ENCODE measurements around the gene IL17A. TPM values are rescaled to one million over a fixed set of nuclear protein-coding genes. Genes with fewer than 3 reads are reported as not detected.

The IL17A gene
- total and polyA plus RNA-seq, 4 donors = 0.14 TPM; not detected in 3

DNA sequence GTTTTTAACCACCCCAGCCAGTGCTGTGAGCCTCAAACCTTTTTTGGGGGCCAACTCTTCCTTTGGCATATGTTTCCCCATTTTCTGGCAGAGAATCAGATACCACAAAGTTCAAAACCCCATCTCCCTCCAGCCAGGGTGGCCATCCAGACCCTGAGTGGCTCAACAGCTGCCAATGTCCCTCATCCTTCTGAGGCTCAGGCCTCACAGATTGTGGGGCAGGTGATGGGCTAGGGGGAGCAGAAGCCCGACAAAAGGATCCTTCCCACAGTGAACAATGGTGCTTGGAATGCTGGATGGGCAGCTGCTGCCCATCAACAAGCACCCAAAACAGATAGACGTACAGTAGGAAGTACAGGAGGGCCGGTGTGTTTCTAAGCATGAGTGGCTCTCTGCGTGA is 42.6 kb upstream of the IL17A start:
- ATAC-seq (ENCODE audit: insufficient read depth, low FRiP score) (no peak), DNase-seq (no peak)
- Histone ChIP-seq H3K36me3 (ENCODE audit: control insufficient read depth in 4 of 4, insufficient read depth in 4 of 4, low read length in 4 of 4) (no peaks in the 10 kb centered on the region), H3K4me3 (no peak overlapping the region), H3K4me1 (ENCODE audit: control insufficient read depth in 5 of 5, insufficient read depth in 5 of 5, low read length in 5 of 5) (no peaks in the 10 kb centered on the region), H3K9me3 (ENCODE audit: control insufficient read depth in 4 of 4, insufficient read depth in 3 of 4, low read length in 3 of 4) (no peaks in the 10 kb centered on the region), H3K27me3 (ENCODE audit: control insufficient read depth in 3 of 3, insufficient read depth in 3 of 3, low read length in 2 of 3) (no peaks in the 10 kb centered on the region), H3K9ac (ENCODE audit: insufficient read depth in 1 of 2, low read length in 2 of 2) (no peak overlapping the region), H3K27ac (ENCODE audit: low read depth in 1 of 2, low read length in 1 of 2) (no peak overlapping the region)
- no peak for TF ChIP-seq CTCF (IDR thresholded peaks at IDR 0.05; ENCODE audit: control extremely low read depth, extremely low read depth)
- 84 to 88% methylated on average over 4 of the region's 4 CpGs for WGBS, 2 donors

DNA sequence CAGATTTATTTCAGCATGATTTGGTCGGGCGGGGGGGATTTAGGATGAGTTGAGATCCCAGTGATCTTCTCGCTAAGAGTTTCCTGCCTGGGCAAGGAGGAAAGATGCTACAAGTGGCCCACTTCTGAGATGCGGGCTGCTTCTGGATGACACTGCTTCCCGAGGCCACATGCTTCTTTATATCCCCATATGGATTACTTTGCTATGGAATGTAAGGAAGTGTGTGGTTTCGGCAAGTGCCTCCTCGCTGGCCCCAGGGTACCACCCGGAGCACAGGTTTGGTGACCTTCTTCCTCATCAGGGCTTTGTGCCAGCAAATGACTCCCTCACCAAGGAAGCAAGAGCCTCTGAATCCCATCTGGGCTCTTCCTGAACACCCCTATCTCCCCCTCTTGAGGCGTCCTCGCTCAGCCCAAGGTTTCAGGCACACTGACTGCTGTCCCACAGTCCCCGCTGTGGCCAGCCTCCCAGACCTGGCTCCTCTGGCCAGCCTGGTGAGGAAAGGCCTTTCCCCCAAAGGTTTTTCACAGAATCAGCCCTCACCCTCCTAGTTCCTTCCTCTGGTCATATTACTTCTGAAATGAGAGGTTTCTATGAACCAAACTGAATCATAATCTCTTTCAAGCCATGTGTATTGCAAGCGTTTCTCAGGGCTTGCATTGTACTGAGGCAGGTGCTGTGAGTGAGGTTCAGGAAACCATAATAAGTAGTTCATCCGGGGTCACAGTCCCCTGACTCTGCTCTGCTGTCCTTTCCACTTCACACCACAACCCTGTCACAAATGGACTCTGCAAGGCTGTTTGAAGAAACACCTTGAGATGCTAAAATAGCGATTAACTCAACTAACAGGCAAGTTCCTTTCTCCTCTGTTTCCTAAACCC is 41.7 kb upstream of the IL17A start:
- no peak for TF ChIP-seq CTCF (IDR thresholded peaks at IDR 0.05; ENCODE audit: control extremely low read depth, extremely low read depth)
- Histone ChIP-seq H3K9ac (ENCODE audit: insufficient read depth in 1 of 2, low read length in 2 of 2) (no peak overlapping the region), H3K4me1 (ENCODE audit: control insufficient read depth in 5 of 5, insufficient read depth in 5 of 5, low read length in 5 of 5) (no peaks in the 10 kb centered on the region), H3K27me3 (ENCODE audit: control insufficient read depth in 3 of 3, insufficient read depth in 3 of 3, low read length in 2 of 3) (no peaks in the 10 kb centered on the region), H3K9me3 (ENCODE audit: control insufficient read depth in 4 of 4, insufficient read depth in 3 of 4, low read length in 3 of 4) (no peaks in the 10 kb centered on the region), H3K4me3 (no peak overlapping the region), H3K27ac (ENCODE audit: low read depth in 1 of 2, low read length in 1 of 2) (no peak overlapping the region), H3K36me3 (ENCODE audit: control insufficient read depth in 4 of 4, insufficient read depth in 4 of 4, low read length in 4 of 4) (no peaks in the 10 kb centered on the region)
- DNase-seq (no peak), ATAC-seq (ENCODE audit: insufficient read depth, low FRiP score) (no peak)
- WGBS, 2 donors = 84 to 92% methylated on average over 14 of the region's 14 CpGs

DNA sequence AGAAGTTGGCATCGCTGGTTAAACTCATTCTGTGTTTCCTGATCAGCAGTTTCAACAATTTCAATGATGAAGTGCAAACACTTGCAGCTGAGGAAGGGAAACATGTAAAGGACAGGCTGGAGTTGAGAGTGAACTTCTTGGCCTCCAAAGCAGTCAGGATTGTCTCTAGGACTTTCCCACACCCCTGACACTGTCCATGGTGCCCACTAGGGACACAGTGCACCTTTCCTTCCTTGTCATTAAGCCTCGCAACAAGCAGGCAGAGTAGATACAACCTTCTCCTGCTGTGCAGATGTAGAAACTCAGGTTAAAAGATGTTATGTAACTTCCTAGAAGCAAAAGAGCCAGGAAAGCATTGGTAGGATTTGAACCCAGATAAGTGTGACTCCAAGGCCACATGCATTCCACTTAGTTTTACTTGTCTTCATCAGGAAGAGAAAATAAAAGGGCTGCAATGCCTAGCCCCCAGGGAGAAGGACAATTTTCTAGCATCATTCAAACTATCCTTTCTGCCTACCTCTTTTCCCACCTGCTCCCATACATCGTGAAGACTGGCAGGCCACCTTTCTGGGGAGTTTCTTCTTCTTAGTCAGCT is 39.2 kb upstream of the IL17A start:
- no peaks in the 10 kb centered on the region for H3K27me3 ChIP-seq (ENCODE audit: control insufficient read depth in 3 of 3, insufficient read depth in 3 of 3, low read length in 2 of 3)
- WGBS, 2 donors = 85% methylated on average over 3 of the region's 3 CpGs
- TF ChIP-seq CTCF (IDR thresholded peaks at IDR 0.05; ENCODE audit: control extremely low read depth, extremely low read depth) = no peak
- no peak overlapping the region for H3K27ac ChIP-seq (ENCODE audit: low read depth in 1 of 2, low read length in 1 of 2)
- DNase-seq (no peak), ATAC-seq (ENCODE audit: insufficient read depth, low FRiP score) (no peak)
- H3K4me1 ChIP-seq (ENCODE audit: control insufficient read depth in 5 of 5, insufficient read depth in 5 of 5, low read length in 5 of 5) = no peaks in the 10 kb centered on the region
- no peaks in the 10 kb centered on the region for H3K9me3 ChIP-seq (ENCODE audit: control insufficient read depth in 4 of 4, insufficient read depth in 3 of 4, low read length in 3 of 4)
- no peaks in the 10 kb centered on the region for H3K36me3 ChIP-seq (ENCODE audit: control insufficient read depth in 4 of 4, insufficient read depth in 4 of 4, low read length in 4 of 4)
- no peak overlapping the region for H3K4me3 ChIP-seq
- no peak overlapping the region for H3K9ac ChIP-seq (ENCODE audit: insufficient read depth in 1 of 2, low read length in 2 of 2)
